Spinal cord (tissue), 10 donors: ENCODE data around the gene MYRIP. TPM values are rescaled to one million over a fixed set of nuclear protein-coding genes. Genes with fewer than 3 reads are reported as not detected.

Source experiments
- DNase-seq, 6 donors: peaks; one replicate each; pipeline versions ENCODE4 v3.0.0 to v3.0.0-alpha.2; 2013 to 2015; ENCODE audit warnings: low spot score in 6 of 6, low read depth in 4 of 6
- H3K27ac ChIP-seq: one replicate; pipeline ENCODE4 v1.5.1; 2013; ENCODE audit warnings: low read depth, low read length, control low read depth
- H3K27me3 ChIP-seq: one replicate; pipeline ENCODE4 v1.6.1; 2013; ENCODE audit warnings: low read length; ENCODE audit not compliant: control insufficient read depth, insufficient read depth
- H3K36me3 ChIP-seq: one replicate; pipeline ENCODE4 v1.6.1; 2013; ENCODE audit warnings: low read length; ENCODE audit not compliant: control insufficient read depth, insufficient read depth
- H3K4me1 ChIP-seq: one replicate; pipeline ENCODE4 v1.6.1; 2013; ENCODE audit warnings: low read length; ENCODE audit not compliant: control insufficient read depth, insufficient read depth
- H3K4me3 ChIP-seq: one replicate; pipeline ENCODE4 v1.5.1; 2013; ENCODE audit warnings: low read depth, low read length, control low read depth
- H3K9me3 ChIP-seq: one replicate; pipeline ENCODE4 v1.6.1; 2013; ENCODE audit warnings: low read length; ENCODE audit not compliant: control insufficient read depth, insufficient read depth
- WGBS: methylation state at CpG from one replicate; pipeline ENCODE4 v1.1.5; 2013; ENCODE audit warnings: missing lambda C conversion rate; ENCODE audit not compliant: insufficient coverage; 5-methylcytosine and 5-hydroxymethylcytosine counted together
- polyA plus RNA-seq, 2 donors: library from polyadenylated mRNA; unstranded; fragments of 120-200 nt; gene quantifications; one replicate each; pipeline ENCODE4 v1.2.1, GENCODE V29; 2013; ENCODE audit not compliant: insufficient read length in 2 of 2
- total RNA-seq, 2 donors: library from RNA; depleted of rRNA in 1 of 2; stranded (reverse); fragments of 120-200 nt in 1 of 2; fragments of >200 nt in 1 of 2; gene quantifications; one replicate each; pipeline versions ENCODE4 v1.2.3 to v1.2.4, GENCODE V29; 2013 to 2014
- donor health status: healthy.

The MYRIP gene
- total and polyA plus RNA-seq, 4 donors, result 12.5 to 18.5 (median 15.0) TPM

- WGBS, result no CpG with 5 or more reads among the region's 2 CpGs
- Histone ChIP-seq H3K36me3 (no peaks in the 10 kb centered on the region), H3K27ac (no peak overlapping the region), H3K27me3 (no peaks in the 10 kb centered on the region), H3K4me3 (no peak overlapping the region), H3K4me1 (no peaks in the 10 kb centered on the region), H3K9me3 (no peaks in the 10 kb centered on the region)
- no peak for DNase-seq
Measured at GRCh38 chr3:39879581-39879980, 70.2 kb downstream of the MYRIP start.

- no CpG with 5 or more reads among the region's 1 CpG for WGBS
- no peaks in the 10 kb centered on the region for H3K4me1 ChIP-seq
Measured at GRCh38 chr3:39882111-39882510, 72.7 kb downstream of the MYRIP start.

GRCh38 chr3:39892068-39892467, 82.7 kb downstream of the MYRIP start:
- Histone ChIP-seq H3K9me3 (no peaks in the 10 kb centered on the region), H3K27me3 (no peaks in the 10 kb centered on the region), H3K4me1 (no peaks in the 10 kb centered on the region), H3K27ac (no peak overlapping the region), H3K4me3 (no peak overlapping the region), H3K36me3 (no peaks in the 10 kb centered on the region)
- 78% methylated on average over 1 of the region's 1 CpG for WGBS
- DNase-seq, result no peak

More at GRCh38 chr3:39882111-39882510, 72.7 kb downstream of the MYRIP start:
- DNase-seq, result no peak
- no peaks in the 10 kb centered on the region for H3K27me3 ChIP-seq
- H3K27ac ChIP-seq, result no peak overlapping the region
- no peak overlapping the region for H3K4me3 ChIP-seq
- no peaks in the 10 kb centered on the region for H3K36me3 ChIP-seq
- H3K9me3 ChIP-seq, result no peaks in the 10 kb centered on the region

- H3K36me3 ChIP-seq, result no peaks in the 10 kb centered on the region
- no peaks in the 10 kb centered on the region for H3K27me3 ChIP-seq
- DNase-seq, result no peak
- WGBS, result 91% methylated on average over 2 of the region's 2 CpGs
- no peaks in the 10 kb centered on the region for H3K9me3 ChIP-seq
- no peaks in the 10 kb centered on the region for H3K4me1 ChIP-seq
- no peak overlapping the region for H3K27ac ChIP-seq
- H3K4me3 ChIP-seq, result no peak overlapping the region
Measured at GRCh38 chr3:39896184-39896583, 86.8 kb downstream of the MYRIP start.

- Histone ChIP-seq H3K27ac (no peak overlapping the region), H3K9me3 (no peaks in the 10 kb centered on the region), H3K4me3 (no peak overlapping the region), H3K27me3 (no peaks in the 10 kb centered on the region), H3K4me1 (no peaks in the 10 kb centered on the region), H3K36me3 (no peaks in the 10 kb centered on the region)
- no peak for DNase-seq
- 95% methylated on average over 4 of the region's 4 CpGs for WGBS
Measured at GRCh38 chr3:39900462-39901002, 91.1 kb downstream of the MYRIP start.

GRCh38 chr3:39903253-39903652, 93.8 kb downstream of the MYRIP start:
- no peak for DNase-seq
- Histone ChIP-seq H3K4me3 (no peak overlapping the region), H3K27me3 (no peaks in the 10 kb centered on the region), H3K36me3 (no peaks in the 10 kb centered on the region), H3K4me1 (peaks cover 4% of the 10 kb centered on the region), H3K9me3 (no peaks in the 10 kb centered on the region), H3K27ac (no peak overlapping the region)
- 56% methylated on average over 1 of the region's 2 CpGs for WGBS

- Histone ChIP-seq H3K27ac (no peak overlapping the region), H3K9me3 (no peaks in the 10 kb centered on the region), H3K27me3 (no peaks in the 10 kb centered on the region), H3K4me3 (no peak overlapping the region), H3K4me1 (peaks cover 4% of the 10 kb centered on the region), H3K36me3 (no peaks in the 10 kb centered on the region)
- no peak for DNase-seq
- WGBS, result 100% methylated on average over 1 of the region's 2 CpGs
Measured at GRCh38 chr3:39905788-39906187, 96.4 kb downstream of the MYRIP start.

- Histone ChIP-seq H3K27ac (no peak overlapping the region), H3K4me1 (peaks cover 4% of the 10 kb centered on the region), H3K27me3 (no peaks in the 10 kb centered on the region), H3K36me3 (no peaks in the 10 kb centered on the region), H3K9me3 (no peaks in the 10 kb centered on the region), H3K4me3 (no peak overlapping the region)
- DNase-seq, result peak in 2 of 6 donors; percentile 38 to 64
- WGBS, result 27% methylated on average over 2 of the region's 4 CpGs
Measured at GRCh38 chr3:39907981-39908380, 98.6 kb downstream of the MYRIP start.

- DNase-seq, result no peak
- no peaks in the 10 kb centered on the region for H3K27me3 ChIP-seq
- no peak overlapping the region for H3K27ac ChIP-seq
- H3K4me3 ChIP-seq, result no peak overlapping the region
- H3K4me1 ChIP-seq, result peaks cover 4% of the 10 kb centered on the region
- no peaks in the 10 kb centered on the region for H3K9me3 ChIP-seq
- H3K36me3 ChIP-seq, result no peaks in the 10 kb centered on the region
- 72% methylated on average over 4 of the region's 6 CpGs for WGBS
Measured at GRCh38 chr3:39910135-39910534, 100.7 kb downstream of the MYRIP start.

GRCh38 chr3:39910826-39911464, 101.5 kb downstream of the MYRIP start:
- Histone ChIP-seq H3K36me3 (no peaks in the 10 kb centered on the region), H3K4me1 (peaks cover 4% of the 10 kb centered on the region), H3K9me3 (no peaks in the 10 kb centered on the region), H3K27ac (no peak overlapping the region), H3K4me3 (no peak overlapping the region), H3K27me3 (no peaks in the 10 kb centered on the region)
- WGBS, result no CpG with 5 or more reads among the region's 3 CpGs
- DNase-seq, result no peak
